Astrocyte (in vitro differentiated cells and primary cell): Measurements from ENCODE around the gene CNPY3. TPM values are rescaled to one million over a fixed set of nuclear protein-coding genes. Genes with fewer than 3 reads are reported as not detected.

Experiments used
- DNase-seq: peaks from one replicate; pipeline ENCODE4 v3.0.0-alpha.2; 2010; ENCODE audit warnings: low read depth
- FAIRE-seq: peaks from 2 replicates; lab custom pipeline; 2011; peaks lifted over from hg19 to GRCh38; lab: Jason Lieb, UNC
- H2AFZ ChIP-seq: 2 replicates; pipeline ENCODE4 v1.6.0; 2012; ENCODE audit warnings: low read depth, low read length, inconsistent platforms
- H3K27ac ChIP-seq: 2 replicates; pipeline ENCODE4 v1.5.1; 2011; ENCODE audit warnings: low read depth, low read length, inconsistent platforms
- H3K27me3 ChIP-seq: 2 replicates; pipeline ENCODE4 v1.6.0; 2011; ENCODE audit warnings: low read length, inconsistent platforms; ENCODE audit not compliant: insufficient read depth
- H3K36me3 ChIP-seq: 2 replicates; pipeline ENCODE4 v1.5.1; 2011; ENCODE audit warnings: low read length, inconsistent platforms; ENCODE audit not compliant: insufficient read depth
- H3K4me1 ChIP-seq: 2 replicates; pipeline ENCODE4 v1.5.1; 2011; ENCODE audit warnings: low read length, inconsistent platforms; ENCODE audit not compliant: insufficient read depth
- H3K4me2 ChIP-seq: 2 replicates; pipeline ENCODE4 v1.6.0; 2012; ENCODE audit warnings: low read length, inconsistent platforms
- H3K4me3 ChIP-seq: 2 replicates; pipeline ENCODE4 v1.5.1; 2011; ENCODE audit warnings: low read depth, mild to moderate bottlenecking, low read length, inconsistent platforms; ENCODE audit not compliant: insufficient read depth
- H3K79me2 ChIP-seq: 2 replicates; pipeline ENCODE4 v1.6.0; 2012; ENCODE audit warnings: mild to moderate bottlenecking, low read length, inconsistent platforms; ENCODE audit not compliant: insufficient read depth
- H3K9ac ChIP-seq: 2 replicates; pipeline ENCODE4 v1.6.0; 2012; ENCODE audit warnings: mild to moderate bottlenecking, low read length, inconsistent platforms
- H3K9me3 ChIP-seq: 2 replicates; pipeline ENCODE4 v1.5.1; 2012; ENCODE audit warnings: low read depth, mild to moderate bottlenecking, low read length, inconsistent platforms; ENCODE audit not compliant: insufficient read depth
- H4K20me1 ChIP-seq: 2 replicates; pipeline ENCODE4 v1.6.0; 2012; ENCODE audit warnings: low read length, inconsistent platforms; ENCODE audit not compliant: insufficient read depth
- H3K27ac Mint-ChIP-seq: one replicate; pipeline ENCODE4 v1.8.0; 2021; ENCODE audit warnings: mild to moderate bottlenecking, mixed read lengths; ENCODE audit not compliant: unreplicated experiment
- H3K27me3 Mint-ChIP-seq: one replicate; pipeline ENCODE4 v1.8.0; 2021; ENCODE audit warnings: low read depth, mixed read lengths; ENCODE audit not compliant: unreplicated experiment
- H3K36me3 Mint-ChIP-seq: one replicate; pipeline ENCODE4 v1.8.0; 2021; ENCODE audit warnings: low read depth, mixed read lengths; ENCODE audit not compliant: unreplicated experiment
- H3K4me1 Mint-ChIP-seq: one replicate; pipeline ENCODE4 v1.8.0; 2021; ENCODE audit warnings: low read depth, mixed read lengths; ENCODE audit not compliant: unreplicated experiment
- H3K4me3 Mint-ChIP-seq: one replicate; pipeline ENCODE4 v1.8.0; 2021; ENCODE audit warnings: mild to moderate bottlenecking, moderate library complexity, mixed read lengths; ENCODE audit not compliant: unreplicated experiment
- H3K9me3 Mint-ChIP-seq: one replicate; pipeline ENCODE4 v1.8.0; 2021; ENCODE audit warnings: mild to moderate bottlenecking, mixed read lengths; ENCODE audit not compliant: unreplicated experiment
- CTCF ChIP-seq: IDR thresholded peaks from 2 replicates; pipeline ENCODE4 v1.5.1; 2011; ENCODE audit warnings: low read depth, mild to moderate bottlenecking, inconsistent platforms, low read length, moderate library complexity; ENCODE audit not compliant: insufficient read depth
- EZH2 ChIP-seq: IDR thresholded peaks from 2 replicates; pipeline ENCODE4 v1.6.1; 2012; ENCODE audit warnings: mild to moderate bottlenecking, low read length, inconsistent platforms; ENCODE audit not compliant: insufficient read depth
- total RNA-seq: library from RNA; stranded (reverse); gene quantifications from 2 replicates; pipeline ENCODE4 v1.2.1, GENCODE V29; 2021

Gene CNPY3
- total RNA-seq, 1 donor from 2014 or later, result 37.4 TPM

- no peak for DNase-seq
- Histone ChIP-seq H3K4me3 (no peak overlapping the region), H3K9me3 (no peaks in the 10 kb centered on the region), H3K4me2 (no peak overlapping the region), H3K27ac (no peak overlapping the region), H4K20me1 (peaks cover 3% of the 10 kb centered on the region), H3K4me1 (peaks cover 6% of the 10 kb centered on the region), H2AFZ (no peak overlapping the region), H3K9ac (no peak overlapping the region), H3K79me2 (no peaks in the 10 kb centered on the region), H3K27me3 (no peaks in the 10 kb centered on the region), H3K36me3 (no peaks in the 10 kb centered on the region)
- H3K4me1 Mint-ChIP-seq, result peaks cover 11% of the 10 kb centered on the region
- no peak overlapping the region for H3K27ac Mint-ChIP-seq
- no peak for TF ChIP-seq EZH2
- TF ChIP-seq CTCF, result no peak
- no peak overlapping the region for H3K4me3 Mint-ChIP-seq
- peaks cover 3% of the 10 kb centered on the region for H3K27me3 Mint-ChIP-seq
- no peaks in the 10 kb centered on the region for H3K9me3 Mint-ChIP-seq
- no peak for FAIRE-seq
- peaks cover 15% of the 10 kb centered on the region for H3K36me3 Mint-ChIP-seq
Observed at GRCh38 chr6:42967228-42967627, 37.9 kb downstream of the CNPY3 start.

GRCh38 chr6:42968126-42968701 is 38.9 kb downstream of the CNPY3 start:
- no peak for TF ChIP-seq CTCF
- no peak for TF ChIP-seq EZH2
- Mint-ChIP-seq H3K4me1 (peaks cover 11% of the 10 kb centered on the region), H3K9me3 (no peaks in the 10 kb centered on the region), H3K27me3 (no peaks in the 10 kb centered on the region), H3K36me3 (peaks cover 15% of the 10 kb centered on the region), H3K4me3 (no peak overlapping the region), H3K27ac (no peak overlapping the region)
- H3K27ac ChIP-seq, result no peak overlapping the region
- H2AFZ ChIP-seq, result no peak overlapping the region
- DNase-seq (no peak), FAIRE-seq (no peak)
- H3K4me2 ChIP-seq, result no peak overlapping the region
- H3K79me2 ChIP-seq, result no peaks in the 10 kb centered on the region
- H3K9ac ChIP-seq, result no peak overlapping the region
- H3K4me3 ChIP-seq, result no peak overlapping the region
- peaks cover 3% of the 10 kb centered on the region for H4K20me1 ChIP-seq
- H3K9me3 ChIP-seq, result no peaks in the 10 kb centered on the region
- no peaks in the 10 kb centered on the region for H3K36me3 ChIP-seq
- peaks cover 6% of the 10 kb centered on the region for H3K4me1 ChIP-seq
- no peaks in the 10 kb centered on the region for H3K27me3 ChIP-seq

GRCh38 chr6:42968783-42969182 is 39.5 kb downstream of the CNPY3 start:
- FAIRE-seq (no peak), DNase-seq (no peak)
- H3K36me3 Mint-ChIP-seq, result peaks cover 16% of the 10 kb centered on the region
- peaks cover 3% of the 10 kb centered on the region for H4K20me1 ChIP-seq
- no peaks in the 10 kb centered on the region for H3K9me3 ChIP-seq
- no peak for TF ChIP-seq EZH2
- TF ChIP-seq CTCF, result no peak
- H3K4me1 Mint-ChIP-seq, result peaks cover 11% of the 10 kb centered on the region
- no peak overlapping the region for H3K9ac ChIP-seq
- H3K27ac Mint-ChIP-seq, result no peak overlapping the region
- H3K79me2 ChIP-seq, result no peaks in the 10 kb centered on the region
- no peak overlapping the region for H3K4me3 Mint-ChIP-seq
- H3K27me3 Mint-ChIP-seq, result no peaks in the 10 kb centered on the region
- H3K4me1 ChIP-seq, result peaks cover 6% of the 10 kb centered on the region
- no peak overlapping the region for H3K27ac ChIP-seq
- no peak overlapping the region for H3K4me3 ChIP-seq
- H3K9me3 Mint-ChIP-seq, result no peaks in the 10 kb centered on the region
- no peaks in the 10 kb centered on the region for H3K27me3 ChIP-seq
- no peaks in the 10 kb centered on the region for H3K36me3 ChIP-seq
- no peak overlapping the region for H2AFZ ChIP-seq
- no peak overlapping the region for H3K4me2 ChIP-seq
